ENCODE results near the gene SNX30.

GRCh38 chr9:112831969-112832368, 81.4 kb downstream of the SNX30 start:
- TF ChIP-seq POLR2AphosphoS5 (IDR thresholded peaks at IDR 0.05) (no peak), CTCF (IDR thresholded peaks at IDR 0.05) (no peak), EP300 (IDR thresholded peaks at IDR 0.05) (no peak), POLR2A (IDR thresholded peaks at IDR 0.05) (no peak)

Data from gastroesophageal sphincter (tissue), 3 donors.